ENCODE measurements around the gene PHLDB2.

DNA sequence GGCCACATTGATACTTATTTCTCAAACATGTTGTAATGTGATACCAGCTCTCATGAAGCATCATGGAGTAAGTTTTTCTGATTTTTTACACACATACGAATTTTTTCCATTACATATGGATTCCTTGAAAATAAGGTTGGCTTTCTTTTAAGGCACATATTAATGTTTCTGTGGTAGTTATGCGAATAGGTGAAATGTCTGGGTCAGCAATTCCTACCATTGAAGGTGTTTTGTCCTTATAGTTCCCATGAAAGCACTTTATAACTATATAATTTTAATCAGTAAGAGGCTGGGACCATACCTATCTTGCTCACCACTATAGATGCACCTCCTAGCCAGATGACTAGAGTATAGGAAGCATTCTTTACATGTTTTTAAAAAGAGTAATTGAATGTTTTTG lies 33.0 kb downstream of the PHLDB2 start:
- TF ChIP-seq POLR2A (IDR thresholded peaks at IDR 0.05): no peak
- TF ChIP-seq, protein P1, sequence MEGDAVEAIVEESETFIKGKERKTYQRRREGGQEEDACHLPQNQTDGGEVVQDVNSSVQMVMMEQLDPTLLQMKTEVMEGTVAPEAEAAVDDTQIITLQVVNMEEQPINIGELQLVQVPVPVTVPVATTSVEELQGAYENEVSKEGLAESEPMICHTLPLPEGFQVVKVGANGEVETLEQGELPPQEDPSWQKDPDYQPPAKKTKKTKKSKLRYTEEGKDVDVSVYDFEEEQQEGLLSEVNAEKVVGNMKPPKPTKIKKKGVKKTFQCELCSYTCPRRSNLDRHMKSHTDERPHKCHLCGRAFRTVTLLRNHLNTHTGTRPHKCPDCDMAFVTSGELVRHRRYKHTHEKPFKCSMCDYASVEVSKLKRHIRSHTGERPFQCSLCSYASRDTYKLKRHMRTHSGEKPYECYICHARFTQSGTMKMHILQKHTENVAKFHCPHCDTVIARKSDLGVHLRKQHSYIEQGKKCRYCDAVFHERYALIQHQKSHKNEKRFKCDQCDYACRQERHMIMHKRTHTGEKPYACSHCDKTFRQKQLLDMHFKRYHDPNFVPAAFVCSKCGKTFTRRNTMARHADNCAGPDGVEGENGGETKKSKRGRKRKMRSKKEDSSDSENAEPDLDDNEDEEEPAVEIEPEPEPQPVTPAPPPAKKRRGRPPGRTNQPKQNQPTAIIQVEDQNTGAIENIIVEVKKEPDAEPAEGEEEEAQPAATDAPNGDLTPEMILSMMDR (IDR thresholded peaks at IDR 0.05): no peak

Measured in stomach (tissue), 4 donors.